Stomach (tissue), 9 donors: ENCODE data around the gene ZNF544. TPM values are rescaled to one million over a fixed set of nuclear protein-coding genes. Genes with fewer than 3 reads are reported as not detected.

Source experiments
- DNase-seq, 2 donors: peaks; one replicate each; pipeline versions ENCODE4 v3.0.0 to v3.0.0-alpha.2; 2013 to 2019
- H3K27ac ChIP-seq, 5 donors: fragments of 200-600 bp in 4 of 5; sonication (generic) in 4 of 5; one replicate each; pipeline ENCODE4 v1.5.1; 2013 to 2019; ENCODE audit warnings: mild to moderate bottlenecking in 1 of 5, moderate library complexity in 1 of 5
- H3K27me3 ChIP-seq, 3 donors: fragments of 200-600 bp; sonication (generic); one replicate each; pipeline ENCODE4 v1.5.1; 2017 to 2019; ENCODE audit warnings: mixed run types in 1 of 3
- H3K36me3 ChIP-seq, 4 donors: fragments of 200-600 bp; sonication (generic); 1 replicate in 3 of 4; 2 replicates in 1 of 4; pipeline ENCODE4 v1.5.1; 2016 to 2019
- H3K4me1 ChIP-seq, 4 donors: fragments of 200-600 bp; sonication (generic); one replicate each; pipeline ENCODE4 v1.5.1; 2016 to 2019
- H3K4me3 ChIP-seq, 4 donors: fragments of 200-600 bp; sonication (generic) in 3 of 4; one replicate each; pipeline ENCODE4 v1.5.1; 2016 to 2019; ENCODE audit warnings: mild to moderate bottlenecking in 1 of 4
- H3K9me3 ChIP-seq, 4 donors: fragments of 200-600 bp; sonication (generic); one replicate each; pipeline ENCODE4 v1.5.1; 2016 to 2019
- EP300 ChIP-seq: sonication (generic); formaldehyde crosslinking; IDR thresholded peaks from one replicate; pipeline ENCODE4 v1.6.1; 2017; ENCODE audit warnings: antibody characterized with exemption
- POLR2A ChIP-seq, 4 donors: fragments of 450-650 bp; IDR thresholded peaks; one replicate each; pipeline ENCODE4 v1.6.1; 2016; ENCODE audit warnings: antibody characterized with exemption in 4 of 4, control low read depth in 2 of 4, mild to moderate bottlenecking in 1 of 4, moderate library complexity in 1 of 4
- POLR2AphosphoS5 ChIP-seq, 3 donors: sonication (generic); formaldehyde crosslinking; IDR thresholded peaks; one replicate each; pipeline ENCODE4 v1.6.1; 2016; ENCODE audit warnings: antibody characterized with exemption in 3 of 3
- WGBS, 5 donors: extraction: QIAGEN DNeasy Blood & Tissue Kit in 3 of 5; methylation state at CpG; one replicate each; pipeline versions ENCODE4 v1.1.5 to v1.1.7; 2013 to 2018; 5-methylcytosine and 5-hydroxymethylcytosine counted together
- intact Hi-C: fragments of 100-400 bp; cut with DNase I; formaldehyde crosslinking; loops from one replicate; pipeline ENCODE4 v1.15.1; 2023; ENCODE audit warnings: low total_unique reads
- polyA plus RNA-seq, 3 donors: library from polyadenylated mRNA; stranded (reverse); fragments of 200-250 nt; gene quantifications; one replicate each; pipeline ENCODE4 v1.2.3, GENCODE V29; 2013
- total RNA-seq, 5 donors: library from RNA; depleted of rRNA; stranded (reverse); fragments of >200 nt; gene quantifications; one replicate each; pipeline versions ENCODE4 v1.1.0 to v1.2.3, GENCODE V29; 2014 to 2016
- TF ChIP-seq, protein P1 (sequence below), 7 experiments: fragments of 450-650 bp in 4 of 7; fragments of 200-600 bp in 3 of 7; sonication (generic) in 3 of 7; IDR thresholded peaks; one replicate each; pipeline ENCODE4 v1.5.1; 2016 to 2019; ENCODE audit warnings: antibody characterized with exemption in 7 of 7, control low read depth in 2 of 7, mild to moderate bottlenecking in 1 of 7
- donor health status: healthy with polysubstance abuse.
- donor health status: Bipolar disorder and iron deficiency.
- donor health status: healthy.

Gene ZNF544
- total and polyA plus RNA-seq, 8 donors: 9.5 to 60.7 (median 20.0) TPM

DNA sequence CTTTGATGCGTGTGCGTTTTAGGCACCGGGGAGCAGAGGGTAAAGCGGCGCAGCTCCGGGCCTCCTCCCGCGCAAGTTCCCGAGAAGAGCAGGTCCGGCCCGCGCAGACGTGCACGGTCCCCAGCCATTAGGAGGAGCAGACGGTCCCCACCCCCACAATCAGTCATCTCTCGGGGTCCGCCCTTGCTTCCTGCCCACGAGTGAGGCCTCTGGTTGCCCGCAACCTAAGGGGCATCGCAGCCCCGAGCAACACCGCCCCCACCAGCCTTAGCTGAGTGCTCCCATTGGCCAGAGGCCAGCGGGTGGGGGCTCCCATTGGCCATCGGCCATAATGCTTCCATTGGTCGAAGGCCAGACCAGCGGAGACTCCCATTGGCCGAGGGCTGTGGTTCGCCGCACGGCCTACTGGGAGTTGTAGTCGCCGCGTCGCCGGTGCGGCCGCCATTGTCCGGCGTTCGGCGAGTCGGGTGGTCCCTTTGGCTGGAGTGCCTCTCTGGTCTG, 49.9 kb downstream of the ZNF544 start, which contains the start of gene ZNF8:
Gene ZNF8, plus strand, starts transcription at position 415 of the 501 bp plus-strand sequence. CDS start 127 bp downstream, outside the sequence.
- no peaks in the 10 kb centered on the region for H3K27me3 ChIP-seq
- H3K27ac ChIP-seq: peak within 1 kb of the TSS; percentile 76 to 91 (median 85)
- intact Hi-C loops: no loop called here
- TF ChIP-seq, protein P1, sequence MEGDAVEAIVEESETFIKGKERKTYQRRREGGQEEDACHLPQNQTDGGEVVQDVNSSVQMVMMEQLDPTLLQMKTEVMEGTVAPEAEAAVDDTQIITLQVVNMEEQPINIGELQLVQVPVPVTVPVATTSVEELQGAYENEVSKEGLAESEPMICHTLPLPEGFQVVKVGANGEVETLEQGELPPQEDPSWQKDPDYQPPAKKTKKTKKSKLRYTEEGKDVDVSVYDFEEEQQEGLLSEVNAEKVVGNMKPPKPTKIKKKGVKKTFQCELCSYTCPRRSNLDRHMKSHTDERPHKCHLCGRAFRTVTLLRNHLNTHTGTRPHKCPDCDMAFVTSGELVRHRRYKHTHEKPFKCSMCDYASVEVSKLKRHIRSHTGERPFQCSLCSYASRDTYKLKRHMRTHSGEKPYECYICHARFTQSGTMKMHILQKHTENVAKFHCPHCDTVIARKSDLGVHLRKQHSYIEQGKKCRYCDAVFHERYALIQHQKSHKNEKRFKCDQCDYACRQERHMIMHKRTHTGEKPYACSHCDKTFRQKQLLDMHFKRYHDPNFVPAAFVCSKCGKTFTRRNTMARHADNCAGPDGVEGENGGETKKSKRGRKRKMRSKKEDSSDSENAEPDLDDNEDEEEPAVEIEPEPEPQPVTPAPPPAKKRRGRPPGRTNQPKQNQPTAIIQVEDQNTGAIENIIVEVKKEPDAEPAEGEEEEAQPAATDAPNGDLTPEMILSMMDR (IDR thresholded peaks at IDR 0.05): peak in 1 of 7 experiments; percentile 24
- peak; percentile 74 to 95 (median 80) for TF ChIP-seq POLR2AphosphoS5 (IDR thresholded peaks at IDR 0.05)
- no peak for TF ChIP-seq POLR2A (IDR thresholded peaks at IDR 0.05)
- H3K4me3 ChIP-seq: peak within 1 kb of the TSS; percentile 63 to 97 (median 84)
- H3K4me1 ChIP-seq: peaks cover 7 to 32% (median 20%) of the 10 kb centered on the region in 4 donors
- WGBS, 5 donors: 0 to 1% (median 0%) methylated on average over 21 to 42 of the region's 42 CpGs
- peaks cover 0 to 53% (median 22%) of the 10 kb centered on the region in 4 donors for H3K36me3 ChIP-seq
- peaks cover 5 to 48% (median 33%) of the 10 kb centered on the region in 4 donors for H3K9me3 ChIP-seq
- DNase-seq: peak; percentile 96 to 99

DNA sequence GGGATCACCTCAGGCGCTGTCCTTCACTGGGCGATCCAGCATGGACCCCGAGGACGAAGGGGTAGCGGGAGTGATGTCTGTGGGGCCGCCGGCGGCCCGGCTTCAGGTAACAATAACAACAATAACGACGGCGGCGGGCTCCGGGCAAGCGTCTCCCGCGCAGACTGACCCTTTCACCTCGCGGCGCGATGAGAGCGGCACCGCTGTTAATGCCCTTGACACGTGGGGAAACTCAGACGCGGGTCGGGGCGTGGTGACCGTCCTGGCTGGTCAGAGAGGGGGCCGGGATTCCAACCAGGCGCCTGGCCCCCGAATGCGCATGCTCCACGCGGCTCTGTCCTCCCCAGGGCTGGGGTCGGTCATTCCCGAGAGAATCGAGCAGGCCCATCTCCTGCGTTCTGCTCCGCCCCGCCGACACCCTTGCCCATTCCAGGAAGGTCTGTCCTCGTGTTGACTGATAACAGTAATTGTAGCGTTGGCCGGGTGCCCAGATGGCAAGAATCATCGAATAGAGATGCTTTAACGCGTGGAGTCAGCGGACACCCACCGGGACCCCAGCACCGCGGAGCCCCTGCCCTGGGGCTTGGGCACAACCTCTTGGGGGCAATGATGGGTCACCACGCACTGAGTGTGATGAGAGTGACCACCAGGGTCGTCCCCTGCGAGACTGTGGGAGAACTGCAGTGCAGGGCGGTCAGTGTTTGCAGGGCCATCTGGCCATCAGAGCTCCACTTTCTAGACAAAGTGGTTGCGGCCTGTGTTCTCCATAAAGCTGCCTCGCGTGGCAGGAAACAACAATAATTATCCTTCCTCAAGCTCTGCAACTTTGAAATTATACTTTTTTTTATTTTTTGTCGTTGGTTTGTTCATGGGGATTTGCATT, 50.6 kb downstream of the ZNF544 start:
- peaks cover 4 to 50% (median 22%) of the 10 kb centered on the region in 4 donors for H3K36me3 ChIP-seq
- DNase-seq: peak; percentile 63 to 89
- peak overlapping the region; percentile 76 to 91 (median 85) for H3K27ac ChIP-seq
- peaks cover 5 to 48% (median 31%) of the 10 kb centered on the region in 4 donors for H3K9me3 ChIP-seq
- H3K27me3 ChIP-seq: no peaks in the 10 kb centered on the region
- 4 to 10% (median 5%) methylated on average over 26 to 60 of the region's 60 CpGs for WGBS, 5 donors
- intact Hi-C loops: no loop called here
- H3K4me3 ChIP-seq: peak overlapping the region; percentile 63 to 97 (median 84)
- TF ChIP-seq, protein P1 (IDR thresholded peaks at IDR 0.05): no peak
- TF ChIP-seq EP300 (no peak), POLR2AphosphoS5 (IDR thresholded peaks at IDR 0.05) (peak in 1 of 3 donors; percentile 42)
- peaks cover 7 to 32% (median 20%) of the 10 kb centered on the region in 4 donors for H3K4me1 ChIP-seq

DNA sequence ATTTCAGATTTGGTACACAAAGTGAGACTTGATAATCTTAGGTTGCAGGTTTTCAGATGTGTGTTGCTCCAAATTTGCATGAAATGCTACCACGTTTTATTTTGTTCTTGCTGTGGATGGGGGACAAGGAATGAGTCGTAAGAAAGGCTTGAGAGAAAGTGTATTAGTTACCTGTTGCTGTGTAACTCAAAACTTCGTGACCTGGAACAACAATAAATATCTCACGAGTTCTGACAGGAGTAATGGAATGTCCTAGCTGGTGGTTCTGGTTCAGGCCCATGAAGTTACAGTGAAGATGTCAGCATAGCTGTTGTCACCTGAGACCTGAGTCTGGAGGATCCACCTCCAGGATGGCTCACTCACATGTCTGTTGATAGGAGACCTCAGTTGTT, 51.2 kb downstream of the ZNF544 start:
- peaks cover 7 to 32% (median 20%) of the 10 kb centered on the region in 4 donors for H3K4me1 ChIP-seq
- peaks cover 5 to 48% (median 27%) of the 10 kb centered on the region in 4 donors for H3K9me3 ChIP-seq
- DNase-seq: no peak
- intact Hi-C loops: no loop called here
- WGBS, 5 donors: 74 to 83% (median 81%) methylated on average over 4 of the region's 4 CpGs
- peak overlapping the region in 3 of 4 donors; percentile 63 to 95 (median 73) for H3K4me3 ChIP-seq
- H3K27ac ChIP-seq: peak overlapping the region in 2 of 5 donors; percentile 85 to 90
- peaks cover 4 to 50% (median 21%) of the 10 kb centered on the region in 4 donors for H3K36me3 ChIP-seq
- TF ChIP-seq POLR2AphosphoS5 (IDR thresholded peaks at IDR 0.05): no peak
- TF ChIP-seq, protein P1 (IDR thresholded peaks at IDR 0.05): no peak
- no peak for TF ChIP-seq POLR2A (IDR thresholded peaks at IDR 0.05)
- no peak for TF ChIP-seq EP300
- H3K27me3 ChIP-seq: no peaks in the 10 kb centered on the region

DNA sequence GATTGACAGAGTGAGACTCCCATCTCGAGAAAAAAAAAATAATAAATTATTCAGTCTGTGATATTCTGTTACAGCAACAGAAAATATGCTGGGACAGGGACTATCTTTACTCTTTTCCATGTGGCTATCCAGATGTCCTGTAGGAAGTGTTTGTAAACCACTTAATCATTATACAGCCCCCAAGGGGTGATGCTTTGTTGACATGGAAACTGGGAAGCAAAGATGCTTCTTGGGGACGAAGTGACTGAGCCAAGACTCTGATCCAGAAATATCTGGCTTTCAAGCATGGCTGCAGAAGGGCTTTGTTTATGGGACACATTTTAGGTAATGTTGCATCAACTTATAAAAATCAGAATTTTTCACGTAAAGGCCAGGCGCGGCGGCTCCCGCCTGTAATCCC, 55.5 kb downstream of the ZNF544 start:
- intact Hi-C loops: no loop called here
- peaks cover 7 to 22% (median 13%) of the 10 kb centered on the region in 4 donors for H3K4me1 ChIP-seq
- H3K4me3 ChIP-seq: no peak overlapping the region
- WGBS, 5 donors: 90 to 95% (median 92%) methylated on average over 7 of the region's 7 CpGs
- no peak for DNase-seq
- H3K27ac ChIP-seq: no peak overlapping the region
- TF ChIP-seq POLR2A (IDR thresholded peaks at IDR 0.05): no peak
- TF ChIP-seq EP300: no peak
- no peak for TF ChIP-seq POLR2AphosphoS5 (IDR thresholded peaks at IDR 0.05)
- TF ChIP-seq, protein P1 (IDR thresholded peaks at IDR 0.05): no peak
- H3K9me3 ChIP-seq: peaks cover 0 to 64% (median 14%) of the 10 kb centered on the region in 4 donors
- no peaks in the 10 kb centered on the region for H3K27me3 ChIP-seq
- H3K36me3 ChIP-seq: peaks cover 37 to 71% (median 54%) of the 10 kb centered on the region in 4 donors
